HG03175 (cell line): Measurements from ENCODE around the gene DNASE1L1.
A peak's percentile ranks its signal among the peaks of the same experiment; 100 is the strongest.

Source experiments
- ATAC-seq: cut with Tn5 transposase; IDR thresholded peaks from one replicate; pipeline ENCODE4 v1.9.1; 2021; ENCODE audit warnings: mild to moderate bottlenecking, moderate library complexity; ENCODE audit not compliant: unreplicated experiment

DNASE1L1 gene

DNA sequence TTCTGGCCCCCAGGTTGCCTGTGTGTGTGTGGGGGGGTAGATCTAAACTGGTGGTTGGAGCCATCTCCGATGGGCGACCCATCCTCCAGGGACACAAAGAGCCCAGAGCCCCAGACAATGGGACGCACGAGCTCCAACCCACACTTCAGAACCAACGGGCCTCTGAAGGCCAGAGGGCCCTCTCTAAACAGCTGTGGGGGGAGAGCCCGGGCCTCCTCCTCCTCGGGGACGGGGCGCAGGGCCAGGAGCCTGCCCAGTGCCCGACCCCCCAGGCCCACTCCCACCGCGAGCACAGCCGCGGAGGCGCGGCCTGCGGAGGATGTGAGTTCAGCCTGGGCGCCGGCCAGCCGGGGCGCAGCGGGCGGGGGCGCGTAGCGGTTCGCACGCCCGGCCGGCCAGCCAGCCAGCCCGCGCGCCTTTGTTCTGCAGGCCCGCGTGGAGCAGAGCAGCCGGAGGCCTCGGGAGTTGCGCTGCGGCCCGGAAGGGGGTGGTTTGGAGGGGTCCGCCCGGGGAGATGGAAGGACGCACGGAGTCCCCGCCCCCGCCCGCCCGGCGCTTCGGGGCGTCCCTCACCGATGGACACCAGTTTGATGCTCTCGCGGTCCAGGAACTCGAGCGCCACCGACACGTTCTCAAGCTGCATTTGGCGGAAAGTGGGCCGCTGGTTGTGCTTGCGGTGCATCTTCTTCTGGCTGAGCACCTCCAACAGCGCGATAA lies 38.6 kb downstream of the DNASE1L1 start:
- ATAC-seq, result no peak

DNA sequence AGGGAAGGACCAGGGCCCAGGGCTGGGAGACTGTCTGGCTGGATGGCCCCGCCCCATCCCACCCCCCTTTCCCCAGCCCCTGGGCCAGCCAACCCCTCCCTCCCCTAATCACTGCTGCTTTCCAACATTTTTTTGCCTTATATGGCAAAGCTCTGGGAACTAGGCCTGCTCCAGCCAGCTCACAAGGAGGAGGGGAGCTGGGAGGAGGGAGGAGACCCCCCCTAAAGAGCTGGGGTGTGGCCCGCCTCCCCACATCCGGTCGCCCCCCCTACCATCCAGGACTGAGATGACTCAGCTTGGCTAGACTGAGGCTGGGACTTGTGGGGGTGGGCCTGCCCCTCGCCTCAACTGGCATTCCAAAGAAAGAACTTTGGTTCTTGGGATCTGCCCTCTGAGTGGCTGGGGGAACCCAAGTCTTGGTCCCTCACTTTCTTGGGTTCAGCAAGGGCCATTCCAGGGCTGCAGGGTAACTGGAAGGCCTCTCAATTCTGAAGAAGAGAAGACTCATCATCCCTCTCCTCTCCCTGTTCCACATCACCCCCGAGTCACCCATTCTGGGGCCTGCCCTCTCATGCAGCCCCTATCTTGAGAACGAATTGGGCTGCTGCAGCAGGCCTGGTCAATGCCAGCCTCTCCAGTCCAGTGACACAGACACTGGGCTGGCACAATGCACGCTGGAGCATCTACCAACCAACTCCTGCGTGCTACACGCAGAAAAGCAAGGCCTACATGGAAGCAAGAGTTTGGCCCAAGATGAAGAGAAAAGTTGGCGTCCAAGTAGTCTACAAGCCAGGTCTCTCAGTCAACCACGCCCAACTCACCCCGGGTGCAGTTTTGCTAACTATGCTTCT lies 39.4 kb downstream of the DNASE1L1 start:
- ATAC-seq, result no peak

DNA sequence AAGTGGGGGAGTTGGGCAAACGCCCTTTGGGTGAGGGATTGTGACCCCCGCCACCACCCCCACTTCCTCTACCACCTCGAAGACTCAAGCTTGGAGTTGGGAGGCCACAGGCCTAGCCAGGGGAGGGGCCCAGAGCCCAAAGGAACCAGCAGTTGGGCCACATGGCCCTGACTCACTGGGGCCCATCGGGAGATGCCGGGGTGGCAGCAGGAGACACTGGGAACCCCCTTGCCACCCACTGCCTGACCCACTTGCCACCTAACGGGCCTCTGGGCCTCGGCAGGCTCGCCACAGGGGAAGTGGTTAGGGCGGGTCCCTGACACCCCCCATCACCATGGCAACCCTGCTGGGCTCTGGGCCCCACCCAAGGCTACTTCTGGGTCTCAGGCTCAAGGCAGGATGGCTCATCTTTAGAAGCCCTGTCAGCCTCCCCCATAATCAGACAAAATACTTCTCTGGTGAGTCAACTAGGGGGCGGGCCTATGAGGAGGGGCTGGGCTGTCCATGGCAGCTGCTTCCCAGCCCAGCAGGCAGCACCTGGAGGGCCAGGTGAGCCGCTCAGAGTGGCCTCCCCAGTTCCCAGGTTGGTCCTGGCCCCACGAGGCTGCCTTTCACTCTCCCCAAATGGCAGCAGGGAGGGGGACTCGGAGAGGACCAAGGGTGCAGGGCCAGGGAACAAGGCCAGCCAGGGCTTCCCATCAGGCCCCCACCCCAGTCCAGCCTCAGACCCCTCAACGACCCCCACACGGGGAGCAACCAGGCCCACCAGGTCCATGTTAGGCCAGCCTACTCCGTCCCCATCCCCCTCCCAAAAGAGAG lies 40.2 kb downstream of the DNASE1L1 start:
- ATAC-seq, result peak; percentile 29

DNA sequence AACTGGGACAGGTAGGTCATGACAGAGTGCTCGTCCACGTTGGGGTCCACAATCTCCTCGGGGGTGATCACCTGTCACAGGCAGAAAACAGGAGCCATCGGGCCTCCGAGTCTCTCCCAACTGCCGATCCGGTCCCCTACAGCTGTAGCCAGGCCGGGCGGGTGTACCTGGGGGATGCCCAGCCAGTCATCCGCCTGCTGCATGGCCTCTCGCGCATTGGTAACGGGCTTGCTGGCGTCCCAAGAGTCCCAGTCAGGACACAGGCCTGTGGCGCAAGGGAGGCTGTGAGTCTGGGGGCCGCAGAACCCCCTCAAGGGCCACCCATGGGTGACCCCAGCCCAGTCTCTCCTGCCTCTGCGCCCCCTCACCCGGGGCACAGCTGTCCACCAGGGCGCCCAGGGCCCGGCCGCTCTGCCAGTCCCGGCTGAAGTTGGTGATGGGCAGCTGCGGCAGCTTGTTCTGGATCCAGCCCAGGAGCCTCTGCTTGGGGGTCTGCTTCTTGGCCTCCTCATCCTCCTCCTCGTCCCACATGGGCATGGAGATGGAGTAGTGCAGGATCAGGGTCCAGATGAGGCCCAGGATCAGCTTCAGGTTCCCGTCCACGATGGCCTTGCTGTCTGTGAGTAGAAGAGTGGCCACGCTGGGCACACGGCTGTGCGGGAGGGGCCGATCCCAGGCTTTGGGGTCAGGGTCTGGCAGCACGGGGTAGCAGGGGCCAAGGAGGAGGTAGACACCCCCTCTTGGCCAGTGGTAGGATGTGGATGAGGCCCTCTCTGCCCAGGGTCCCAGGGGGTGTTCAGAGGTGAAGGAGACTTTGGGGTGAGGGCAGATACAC lies 41.4 kb downstream of the DNASE1L1 start:
- ATAC-seq, result no peak

- ATAC-seq, result no peak
Measured at GRCh38 chrX:154366666-154367055, 42.4 kb downstream of the DNASE1L1 start.

DNA sequence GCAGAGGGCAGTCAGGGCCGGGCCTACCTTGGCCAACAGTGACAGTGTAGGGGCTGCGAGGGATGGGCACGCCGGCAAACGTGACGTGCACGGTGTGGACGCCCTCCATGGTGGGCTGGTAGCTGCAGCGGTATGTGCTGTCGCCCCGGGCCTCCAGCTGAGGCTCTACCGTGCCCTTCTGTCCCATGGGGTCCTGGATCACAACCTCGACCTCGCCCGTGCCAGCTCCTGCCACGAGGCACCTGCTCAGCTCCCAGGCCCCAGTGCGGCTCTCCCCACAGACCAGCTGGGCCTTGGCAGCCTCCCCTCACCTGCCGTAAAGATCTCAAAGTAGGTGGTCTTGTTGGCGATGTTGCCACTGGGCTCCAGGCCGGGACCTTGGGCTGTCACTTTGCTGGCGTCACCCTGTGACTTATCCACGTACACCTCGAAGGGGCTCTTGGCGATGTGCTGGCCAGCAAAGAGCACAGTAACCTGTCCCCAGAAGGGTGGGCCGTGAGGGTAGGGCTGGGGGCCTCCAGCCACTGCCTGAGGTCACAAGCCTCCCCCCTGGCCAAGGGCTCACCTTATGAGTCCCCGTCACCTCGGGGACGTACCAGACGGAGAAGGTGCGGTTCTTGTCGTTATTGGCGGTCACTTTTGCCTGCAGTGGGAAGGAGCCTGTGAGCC lies 42.9 kb downstream of the DNASE1L1 start:
- no peak for ATAC-seq

DNA sequence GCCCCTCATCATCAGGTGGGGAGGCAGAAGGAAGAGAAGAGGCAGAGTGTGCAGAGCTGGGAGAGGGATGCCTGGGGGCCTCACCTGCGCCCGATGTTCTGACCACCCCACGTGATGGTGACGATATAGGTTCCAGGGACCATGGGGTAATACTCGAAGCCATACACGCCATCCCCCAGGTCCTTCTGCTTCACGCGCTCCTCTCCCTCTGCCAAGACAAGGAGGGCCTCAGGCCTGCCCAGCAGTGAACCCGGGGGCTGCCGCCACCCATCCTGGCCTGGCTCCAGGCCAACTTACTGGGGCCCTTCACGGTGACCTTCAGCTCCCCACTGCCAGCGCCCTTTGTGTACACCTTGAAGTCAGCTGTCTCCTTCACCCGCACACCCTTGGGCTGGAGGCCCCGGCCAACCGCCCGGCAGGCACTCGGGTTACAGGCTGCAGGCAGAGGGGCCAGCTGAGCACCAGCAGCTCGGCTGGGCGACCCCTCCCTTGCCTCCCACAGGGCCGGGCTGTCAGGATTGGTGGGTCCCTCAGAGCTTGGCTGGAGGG lies 43.9 kb downstream of the DNASE1L1 start:
- ATAC-seq, result no peak

DNA sequence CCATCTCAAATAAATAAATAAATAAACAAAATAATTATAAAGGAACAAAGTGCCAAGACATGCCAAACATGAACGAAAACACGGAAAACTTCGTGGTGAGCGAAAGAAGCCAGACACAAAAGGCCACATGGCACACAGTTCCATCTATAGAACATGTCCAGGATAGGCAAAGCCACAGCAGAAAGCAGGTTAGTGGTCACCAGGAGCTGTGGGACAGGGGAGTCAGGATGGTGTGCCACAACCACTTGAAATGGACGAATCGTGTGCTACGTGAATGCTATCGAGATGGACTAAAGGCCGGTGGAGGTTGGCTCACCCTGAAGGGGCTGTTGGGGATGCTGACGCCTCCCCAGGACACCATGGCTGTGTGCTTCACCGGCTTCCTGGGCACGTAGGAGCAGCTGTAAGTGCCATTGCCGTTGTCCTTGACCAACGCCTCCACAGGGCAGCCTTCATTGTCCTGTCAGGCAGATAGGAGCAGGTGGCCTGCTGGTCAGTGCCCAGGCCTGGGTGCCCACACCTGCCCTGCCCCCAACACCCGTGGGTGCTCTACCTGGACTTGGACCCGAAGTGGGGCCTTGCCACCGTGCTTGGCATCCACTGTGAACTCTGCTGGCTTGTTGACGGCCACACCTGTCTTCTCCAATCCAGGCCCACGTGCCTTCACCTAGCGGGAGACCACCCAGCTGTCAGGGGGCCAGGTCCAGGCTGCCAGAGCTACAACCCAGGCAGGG lies 45.2 kb downstream of the DNASE1L1 start:
- no peak for ATAC-seq

- no peak for ATAC-seq
Measured at GRCh38 chrX:154362085-154362742, 46.8 kb downstream of the DNASE1L1 start.

DNA sequence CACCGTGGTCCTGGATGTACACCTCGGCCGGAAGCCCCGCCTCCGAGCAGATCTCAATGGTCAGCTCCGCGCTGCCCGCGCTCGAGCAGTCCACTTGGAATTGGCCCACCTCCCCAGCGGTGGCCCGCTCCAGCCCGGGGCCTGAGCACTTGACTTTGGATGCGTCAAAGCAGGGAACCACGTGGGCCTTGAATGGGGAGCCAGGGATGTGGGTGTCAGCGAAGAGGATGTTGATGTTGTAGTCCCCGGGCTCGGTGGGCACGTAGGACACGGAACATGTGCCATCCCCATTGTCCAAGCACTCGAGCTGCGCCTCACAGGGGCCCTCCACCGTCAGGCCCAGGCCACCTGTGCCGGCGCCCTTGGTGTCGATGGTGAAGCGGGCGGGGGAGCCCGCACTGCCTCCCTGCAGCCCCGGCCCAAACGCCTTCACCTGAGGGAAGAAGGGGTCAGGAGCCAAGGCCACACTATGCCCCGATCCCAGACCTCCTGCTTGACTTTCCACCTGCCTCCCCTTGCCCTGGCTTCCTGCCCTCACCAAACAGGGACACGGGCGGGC lies 48.8 kb downstream of the DNASE1L1 start:
- ATAC-seq, result no peak

GRCh38 chrX:154359362-154360154 lies 49.5 kb downstream of the DNASE1L1 start:
- no peak for ATAC-seq

- no peak for ATAC-seq
Measured at GRCh38 chrX:154358829-154359228, 50.2 kb downstream of the DNASE1L1 start.

- ATAC-seq, result no peak
Measured at GRCh38 chrX:154358011-154358410, 51.0 kb downstream of the DNASE1L1 start.

- no peak for ATAC-seq
Measured at GRCh38 chrX:154357205-154357604, 51.8 kb downstream of the DNASE1L1 start.

GRCh38 chrX:154356596-154356995 lies 52.5 kb downstream of the DNASE1L1 start:
- ATAC-seq, result no peak

DNA sequence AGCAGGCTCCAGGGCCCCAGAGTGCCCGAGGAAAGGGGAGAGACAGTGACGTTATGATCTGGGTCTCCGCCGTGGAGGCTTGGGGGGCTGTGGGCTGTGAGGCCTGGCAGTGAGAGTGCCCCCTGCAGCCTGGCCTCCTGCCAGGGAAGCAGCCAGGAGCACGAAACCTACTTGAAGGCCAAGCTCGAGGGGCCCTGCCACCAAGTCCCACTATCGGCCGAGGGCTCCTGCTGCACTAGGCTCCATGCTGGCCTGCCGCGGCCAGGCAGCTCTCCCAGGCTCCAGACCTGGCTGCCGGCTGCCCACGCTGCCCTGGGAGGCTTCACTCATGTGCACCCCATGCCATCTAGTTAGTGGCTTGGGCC lies 53.3 kb downstream of the DNASE1L1 start:
- no peak for ATAC-seq

GRCh38 chrX:154355094-154355775 lies 53.8 kb downstream of the DNASE1L1 start:
- ATAC-seq, result no peak
